ENCODE measurements around the gene SRXN1.
"Not testable (repeated sequence)": the region's sequence is repeated elsewhere in the genome, so short reads cannot be mapped to it uniquely, and the experiment has no call there.

SRXN1 gene

GRCh38 chr20:653110-653589 lies at the start of gene SRXN1:
Gene SRXN1, minus strand, starts transcription at chr20:653200. Its CDS starts 15 bp downstream, at chr20:653185.
- peak; percentile 40 for DNase-seq

- DNase-seq: no peak
Observed at GRCh38 chr20:701401-702129, 48.6 kb upstream of the SRXN1 start.

DNA sequence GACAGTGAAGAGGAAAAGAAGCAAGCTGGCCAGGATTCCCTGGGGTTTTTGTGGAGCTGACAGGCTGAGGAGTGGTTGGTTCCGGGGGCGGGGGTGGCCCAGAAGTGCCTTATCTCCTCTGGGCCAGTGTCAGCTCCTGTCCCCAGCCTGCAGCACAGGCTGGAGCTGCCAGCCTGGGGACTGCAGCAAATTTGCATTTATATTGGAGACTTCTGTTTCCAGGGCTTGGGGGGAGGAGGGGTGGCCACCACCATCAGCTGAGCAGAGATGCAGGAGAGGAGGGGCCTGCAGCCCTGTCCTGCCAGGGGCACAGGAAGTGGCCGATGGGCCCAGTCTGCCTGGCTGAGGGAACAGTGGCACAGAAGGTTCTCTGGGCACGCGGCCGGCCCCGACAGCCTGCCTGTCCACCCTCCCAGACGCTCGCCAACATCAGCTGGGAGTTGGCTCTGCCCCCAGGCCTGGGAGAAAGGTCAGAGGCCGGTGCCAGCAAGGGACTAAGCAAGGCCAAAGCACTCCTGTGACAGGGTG lies 46.9 kb upstream of the SRXN1 start:
- DNase-seq: no peak

DNA sequence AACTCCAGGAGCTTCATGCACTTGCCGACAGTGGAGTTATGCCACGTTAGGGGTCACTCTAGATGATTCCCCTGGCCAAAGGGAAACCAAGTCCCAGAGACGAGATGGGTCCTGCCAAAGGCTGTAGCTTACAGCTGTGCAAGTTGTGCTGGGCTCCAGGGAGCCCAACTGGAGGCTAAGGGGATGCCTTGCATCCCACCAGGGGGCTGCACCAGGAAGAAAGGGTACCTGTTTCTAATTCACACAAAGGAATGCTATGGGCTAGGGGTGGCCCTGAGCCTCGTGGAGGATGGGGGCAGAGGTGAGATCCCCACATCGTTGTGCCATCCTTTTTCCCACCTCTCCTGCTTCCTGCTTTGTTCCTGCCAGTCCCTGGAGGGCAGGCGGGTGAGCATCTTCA lies 46.3 kb upstream of the SRXN1 start:
- no peak for DNase-seq

DNA sequence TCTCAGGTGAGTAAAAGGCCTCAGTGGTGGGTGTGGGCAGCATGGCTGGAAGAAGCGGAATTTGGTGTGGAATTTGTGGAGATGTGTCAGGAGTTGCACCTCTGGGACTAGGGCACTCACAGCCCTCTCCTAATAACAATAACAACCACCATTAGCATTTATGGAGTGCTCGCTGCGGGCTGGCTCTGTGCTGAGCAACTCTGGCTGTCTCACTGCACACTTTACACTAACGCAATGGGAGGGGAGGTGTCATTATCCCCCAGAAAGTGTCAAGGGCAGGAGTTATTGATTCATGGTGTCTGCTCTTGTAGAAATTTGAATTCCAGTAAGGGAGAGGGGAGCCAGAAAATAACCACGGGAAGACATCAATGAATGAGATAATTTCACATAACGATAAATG lies 45.3 kb upstream of the SRXN1 start:
- DNase-seq: no peak

GRCh38 chr20:697826-698225 lies 44.8 kb upstream of the SRXN1 start:
- DNase-seq: no peak

DNA sequence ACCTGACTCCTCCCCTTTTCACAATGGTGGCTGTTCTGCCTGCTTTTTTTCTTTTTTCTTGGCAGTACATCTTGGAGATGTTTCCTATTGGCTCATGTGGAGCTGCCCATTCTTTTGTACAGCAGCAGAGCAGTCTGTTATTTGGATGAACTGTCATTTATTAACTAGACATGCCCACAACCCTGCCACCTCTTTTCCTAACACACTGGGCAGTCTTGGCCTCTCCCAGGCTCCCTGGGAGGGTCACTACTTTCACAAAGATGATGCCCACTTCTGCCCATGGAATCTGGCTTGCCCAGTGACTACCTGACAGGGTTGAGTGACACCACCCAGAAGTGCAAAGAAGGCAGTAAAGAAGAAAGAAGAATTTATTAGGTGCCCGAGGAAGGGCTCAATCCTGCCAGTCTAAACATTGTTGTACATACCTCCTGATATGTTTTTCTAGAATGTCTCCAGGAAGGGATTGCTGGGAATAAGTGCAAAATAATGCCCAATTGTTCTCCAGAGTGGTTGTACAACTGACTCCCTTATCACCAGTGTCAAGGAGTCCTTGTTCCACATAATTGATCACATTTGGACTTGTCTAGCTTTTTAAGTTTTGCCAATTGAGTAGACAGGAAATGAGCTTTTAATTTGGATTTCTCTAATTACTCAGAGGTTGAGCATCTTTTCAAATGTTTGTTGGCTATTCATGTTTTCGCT lies 42.3 kb upstream of the SRXN1 start:
- no peak for DNase-seq

DNA sequence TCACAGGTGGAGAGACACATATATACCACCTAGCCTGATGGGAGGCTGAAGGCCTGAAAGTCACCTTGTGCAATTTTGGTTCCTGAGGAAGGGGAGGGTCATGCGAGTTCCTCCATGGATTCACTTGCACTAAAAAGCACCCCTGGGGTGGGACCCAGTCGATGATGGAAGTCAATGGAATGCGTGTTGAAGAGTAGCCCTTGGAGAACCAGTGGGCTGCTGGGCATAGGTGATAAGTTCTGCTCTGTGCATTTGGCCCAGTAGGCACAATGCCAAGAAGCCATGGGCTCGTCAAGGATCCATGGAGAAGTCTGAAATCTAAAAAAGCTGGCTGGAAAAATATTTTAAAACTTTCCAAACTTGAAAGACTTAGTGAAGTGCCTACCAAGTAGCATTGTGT lies 41.5 kb upstream of the SRXN1 start:
- no peak for DNase-seq

- DNase-seq: not testable (repeated sequence)
Observed at GRCh38 chr20:693786-694185, 40.8 kb upstream of the SRXN1 start.

DNA sequence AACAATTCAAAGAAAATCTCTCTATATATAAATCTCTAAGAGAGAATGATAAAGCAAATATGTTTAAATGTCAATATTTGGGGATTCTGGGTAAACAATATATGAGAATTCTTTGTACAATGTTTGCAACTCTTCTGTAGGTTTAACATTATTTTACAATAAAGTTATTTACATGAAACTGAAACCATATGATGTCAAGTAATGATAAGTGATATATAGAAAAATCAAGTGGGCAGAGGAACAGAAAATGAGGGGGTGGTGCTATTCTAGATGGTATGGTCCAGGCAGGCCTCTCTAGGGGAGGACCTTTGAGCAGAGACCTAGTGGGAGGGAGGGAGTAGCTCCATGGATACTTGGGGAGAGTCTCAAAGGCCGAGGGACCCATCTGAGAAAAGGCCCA lies 39.0 kb upstream of the SRXN1 start:
- DNase-seq: no peak

GRCh38 chr20:689947-690346 lies 36.9 kb upstream of the SRXN1 start:
- DNase-seq: no peak

DNA sequence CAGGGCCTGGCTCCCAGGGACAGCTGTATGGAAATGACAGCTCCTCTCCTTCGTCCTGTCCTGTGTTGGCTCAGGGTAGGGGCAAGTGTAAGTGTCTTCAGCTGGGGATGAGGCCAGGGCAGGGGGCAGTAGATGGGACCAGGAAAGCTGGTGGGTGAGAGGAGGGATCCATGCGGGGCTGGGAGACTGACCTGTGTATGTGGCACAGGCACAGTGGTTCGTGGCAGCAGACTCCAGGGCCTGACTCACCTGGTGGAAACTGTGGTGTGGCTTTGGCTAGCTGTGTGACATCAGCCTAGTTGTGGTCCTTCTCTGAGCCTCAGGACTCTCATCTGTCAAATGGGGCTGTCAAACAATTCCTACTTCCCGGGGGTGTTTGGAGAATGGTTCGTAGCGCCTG lies 36.3 kb upstream of the SRXN1 start:
- no peak for DNase-seq

DNA sequence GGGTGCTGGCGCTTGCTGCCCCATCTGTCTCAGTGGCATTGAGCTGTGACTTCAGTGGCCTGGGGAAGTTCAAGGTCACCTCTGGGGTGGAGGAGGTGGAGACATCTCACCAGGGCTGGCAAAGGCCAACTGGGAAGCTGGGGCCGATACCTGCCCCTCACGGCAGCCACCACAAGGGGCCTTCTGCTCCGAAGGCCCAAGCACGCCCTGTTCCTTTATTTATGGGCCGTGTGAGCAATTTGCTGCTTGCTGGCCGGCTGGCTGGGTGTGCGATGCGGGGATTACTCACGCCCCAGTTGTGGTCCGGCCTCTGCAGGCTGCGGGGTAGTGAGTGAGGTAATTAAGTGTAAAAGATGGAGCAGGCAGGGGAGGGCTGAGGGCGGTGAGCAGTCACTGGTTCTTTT lies 35.8 kb upstream of the SRXN1 start:
- DNase-seq: no peak

- no peak for DNase-seq
Observed at GRCh38 chr20:687468-688203, 34.6 kb upstream of the SRXN1 start.

DNA sequence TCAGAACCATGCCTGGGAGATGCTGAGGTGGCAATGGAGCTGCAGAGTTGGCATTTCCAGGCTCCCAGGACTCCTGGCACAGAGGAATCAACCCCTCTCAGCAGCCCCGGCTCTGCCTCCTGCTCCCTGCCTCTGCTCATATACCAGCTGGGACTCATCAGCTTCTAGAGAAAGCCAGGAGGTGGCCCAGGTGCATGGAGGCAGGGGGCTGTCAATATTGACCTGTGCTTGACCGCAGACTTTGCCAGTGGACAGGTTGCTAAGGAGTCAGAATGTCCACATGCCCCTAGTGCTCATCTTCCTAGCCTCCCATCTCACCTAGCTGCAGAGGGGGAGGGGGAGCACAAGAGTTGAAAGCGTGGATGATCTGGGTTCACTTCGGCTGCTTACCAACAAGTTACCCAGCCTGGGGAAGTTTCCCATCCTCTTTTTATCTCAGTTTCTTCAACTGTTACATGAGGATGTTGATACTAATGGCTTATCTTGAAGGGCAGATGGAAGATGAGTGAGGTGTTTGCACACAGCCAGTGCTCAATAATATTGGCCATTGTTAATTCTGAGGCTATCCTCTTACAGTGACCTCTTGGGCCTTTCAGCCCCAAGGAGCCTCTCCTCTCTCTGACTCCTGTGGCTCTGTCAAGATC lies 31.8 kb upstream of the SRXN1 start:
- no peak for DNase-seq

DNA sequence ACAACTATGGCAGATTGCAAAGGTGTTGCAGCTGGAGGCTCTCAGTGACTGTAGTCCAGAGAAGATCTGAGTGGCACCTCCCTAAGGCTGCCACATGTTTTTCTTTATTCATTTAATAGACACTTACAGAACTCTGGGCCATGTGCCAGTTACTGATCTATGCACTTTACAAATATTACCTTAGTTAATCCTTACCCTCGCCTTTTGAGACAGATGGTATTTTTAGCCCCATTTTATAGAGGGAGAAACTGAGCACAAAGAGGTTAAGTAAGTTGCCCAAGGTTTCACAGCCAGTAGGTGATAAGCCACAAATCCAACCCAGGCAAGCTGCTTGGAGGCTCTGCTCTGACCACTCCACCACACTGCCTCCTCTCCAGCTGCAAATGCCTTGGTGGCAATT lies 29.1 kb upstream of the SRXN1 start:
- DNase-seq: no peak

GRCh38 chr20:680638-681187 lies 27.7 kb upstream of the SRXN1 start:
- DNase-seq: no peak

DNA sequence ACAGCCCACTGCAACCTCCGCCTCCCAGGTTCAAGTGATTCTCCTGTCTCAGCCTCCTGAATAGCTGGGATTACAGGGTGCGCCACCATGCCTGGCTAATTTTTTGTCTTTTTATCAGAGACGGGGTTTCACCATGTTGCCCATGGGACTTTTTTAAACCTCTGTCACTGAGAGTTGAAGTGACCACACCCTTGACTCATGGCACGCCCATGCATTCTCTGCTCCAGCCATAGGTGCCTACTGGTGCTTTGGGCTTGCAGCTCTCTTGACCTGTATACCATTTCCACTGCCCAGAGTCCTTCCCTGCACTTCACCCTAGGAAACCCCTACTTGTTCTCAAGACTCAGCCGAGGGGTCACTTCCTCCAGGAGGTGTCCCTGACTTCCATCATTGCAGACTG lies 25.0 kb upstream of the SRXN1 start:
- DNase-seq: no peak

- no peak for DNase-seq
Observed at GRCh38 chr20:676967-677366, 24.0 kb upstream of the SRXN1 start.

DNA sequence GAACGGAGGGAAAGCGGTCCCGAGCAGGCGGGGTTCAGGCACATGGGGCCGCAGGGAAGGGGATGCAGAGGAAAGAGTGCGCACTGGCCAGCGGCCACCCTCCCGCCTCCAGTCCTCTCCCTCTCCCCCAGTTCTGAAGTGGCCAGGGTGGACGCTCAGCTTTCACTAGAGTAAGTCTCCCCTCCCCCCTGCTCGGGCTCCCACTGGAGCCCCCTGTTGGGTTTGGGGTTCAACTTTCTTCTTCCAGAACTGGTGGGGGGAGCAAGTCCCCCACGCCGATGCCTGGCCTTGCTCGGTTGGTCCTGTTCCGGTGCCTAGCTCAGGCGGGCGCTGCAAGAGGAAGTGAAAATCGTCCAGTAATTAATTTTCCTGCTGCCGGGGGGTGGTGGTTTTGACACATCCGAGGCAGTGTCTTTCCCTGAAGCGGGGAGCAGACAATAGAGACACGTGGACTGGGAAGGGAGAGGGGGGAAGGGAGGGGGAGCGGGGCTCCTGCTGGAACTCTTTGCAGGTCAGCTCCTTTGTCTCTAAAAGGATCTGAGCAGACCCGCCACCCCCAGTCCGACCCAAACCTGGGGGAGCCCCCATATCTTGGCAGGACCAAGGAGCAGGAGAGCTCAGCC lies 23.4 kb upstream of the SRXN1 start:
- DNase-seq: peak; percentile 43

GRCh38 chr20:675453-676314 lies 22.7 kb upstream of the SRXN1 start, which contains the start of gene SCRT2:
Gene SCRT2, minus strand, starts transcription at chr20:675802. Its CDS starts 201 bp downstream, at chr20:675601.
- peak; percentile 43 for DNase-seq

Measured in DMS79 treated with DMSO at 0.1 percent for 48 hours (cell line).